ENCODE data around the gene CHURC1. TPM values are rescaled to one million over a fixed set of nuclear protein-coding genes. Genes with fewer than 3 reads are reported as not detected.

CHURC1 gene
- total RNA-seq, 1 donor from 2014 or later: 31.9 TPM

GRCh38 chr14:64948612-64949210 lies 34.5 kb downstream of the CHURC1 start:
- no peaks in the 10 kb centered on the region for H3K27me3 ChIP-seq
- DNase-seq (ENCODE audit: low spot score in 2 of 2): no peak
- peaks cover 3 to 11% of the 10 kb centered on the region in 2 donors for H3K36me3 ChIP-seq
- H3K27ac ChIP-seq: no peak overlapping the region
- H3K4me1 ChIP-seq: peaks cover 0 to 3% of the 10 kb centered on the region in 2 donors
- H3K9me3 ChIP-seq: no peaks in the 10 kb centered on the region
- intact Hi-C loops (cut with DNase I): no loop called here
- no peak for TF ChIP-seq CTCF (IDR thresholded peaks at IDR 0.05)
- no peak overlapping the region for H3K4me3 ChIP-seq

GRCh38 chr14:64950889-64951288 lies 36.6 kb downstream of the CHURC1 start:
- Histone ChIP-seq H3K4me1 (peaks cover 0 to 3% of the 10 kb centered on the region in 2 donors), H3K27ac (no peak overlapping the region), H3K27me3 (no peaks in the 10 kb centered on the region), H3K9me3 (no peaks in the 10 kb centered on the region), H3K36me3 (peaks cover 0 to 4% of the 10 kb centered on the region in 2 donors), H3K4me3 (no peak overlapping the region)
- TF ChIP-seq CTCF (IDR thresholded peaks at IDR 0.05): no peak
- intact Hi-C loops (cut with DNase I): no loop called here
- no peak for DNase-seq (ENCODE audit: low spot score in 2 of 2)

- Histone ChIP-seq H3K4me1 (peaks cover 0 to 3% of the 10 kb centered on the region in 2 donors), H3K4me3 (no peak overlapping the region), H3K36me3 (peaks cover 0 to 4% of the 10 kb centered on the region in 2 donors), H3K9me3 (no peaks in the 10 kb centered on the region), H3K27me3 (no peaks in the 10 kb centered on the region), H3K27ac (no peak overlapping the region)
- no peak for DNase-seq (ENCODE audit: low spot score in 2 of 2)
- no peak for TF ChIP-seq CTCF (IDR thresholded peaks at IDR 0.05)
- intact Hi-C loops (cut with DNase I): no loop called here
Measured at GRCh38 chr14:64951291-64951690, 37.0 kb downstream of the CHURC1 start.

- peaks cover 0 to 3% of the 10 kb centered on the region in 2 donors for H3K4me1 ChIP-seq
- H3K4me3 ChIP-seq: no peak overlapping the region
- DNase-seq (ENCODE audit: low spot score in 2 of 2): no peak
- peaks cover 0 to 4% of the 10 kb centered on the region in 2 donors for H3K36me3 ChIP-seq
- intact Hi-C loops (cut with DNase I): no loop called here
- no peak overlapping the region for H3K27ac ChIP-seq
- no peaks in the 10 kb centered on the region for H3K27me3 ChIP-seq
- H3K9me3 ChIP-seq: no peaks in the 10 kb centered on the region
- TF ChIP-seq CTCF (IDR thresholded peaks at IDR 0.05): no peak
Measured at GRCh38 chr14:64951724-64952123, 37.5 kb downstream of the CHURC1 start.

GRCh38 chr14:64952598-64953309 lies 38.5 kb downstream of the CHURC1 start:
- Histone ChIP-seq H3K4me3 (no peak overlapping the region), H3K4me1 (peaks cover 0 to 3% of the 10 kb centered on the region in 2 donors), H3K27me3 (no peaks in the 10 kb centered on the region), H3K36me3 (peaks cover 0 to 4% of the 10 kb centered on the region in 2 donors), H3K27ac (no peak overlapping the region), H3K9me3 (no peaks in the 10 kb centered on the region)
- intact Hi-C loops (cut with DNase I): no loop called here
- no peak for TF ChIP-seq CTCF (IDR thresholded peaks at IDR 0.05)
- no peak for DNase-seq (ENCODE audit: low spot score in 2 of 2)
